SK-N-SH treated with all-trans-retinoic acid at 6 μM for 48 hours (cell line): ENCODE measurements around the gene ZNF219.
"Not testable (repeated sequence)": the region's sequence is repeated elsewhere in the genome, so short reads cannot be mapped to it uniquely, and the experiment has no call there.

Experiments
- ATAC-seq: fragments of 200-7000 bp; cut with Tn5 transposase; 3 replicates; pipeline ENCODE4 v1.9.1; 2020; ENCODE audit warnings: mild to moderate bottlenecking, moderate library complexity
- ARNTL ChIP-seq: fragments of 450-650 bp; formaldehyde crosslinking; IDR thresholded peaks from 2 replicates; pipeline ENCODE4 v1.5.0; 2020; ENCODE audit warnings: low read depth, mild to moderate bottlenecking, moderate library complexity, borderline replicate concordance
- BACH2 ChIP-seq: fragments of 250-450 bp; sonication (Bioruptor Pico); IDR thresholded peaks from 2 replicates; pipeline ENCODE4 v1.9.0; 2021; ENCODE audit warnings: mild to moderate bottlenecking, borderline replicate concordance
- CREB5 ChIP-seq: fragments of 250-450 bp; sonication (Bioruptor Pico); IDR thresholded peaks from 2 replicates; pipeline ENCODE4 v1.5.1; 2020; ENCODE audit warnings: low read depth, mild to moderate bottlenecking, moderate library complexity
- CSDC2 ChIP-seq: fragments of 250-450 bp; sonication (Bioruptor Pico); IDR thresholded peaks from 2 replicates; pipeline ENCODE4 v1.5.0; 2020; ENCODE audit warnings: mild to moderate bottlenecking, moderate library complexity
- CSRNP3 ChIP-seq: fragments of 250-450 bp; sonication (Bioruptor Pico); IDR thresholded peaks from 2 replicates; pipeline ENCODE4 v1.5.1; 2021; ENCODE audit warnings: mild to moderate bottlenecking, moderate library complexity
- ESRRG ChIP-seq: fragments of 250-450 bp; sonication (Bioruptor Pico); IDR thresholded peaks from 2 replicates; pipeline ENCODE4 v1.6.1; 2021; ENCODE audit warnings: mild to moderate bottlenecking
- GLIS3 ChIP-seq: fragments of 250-450 bp; sonication (Bioruptor Pico); IDR thresholded peaks from 2 replicates; pipeline ENCODE4 v1.5.0; 2020; ENCODE audit warnings: mild to moderate bottlenecking, moderate library complexity
- ISL1 ChIP-seq: fragments of 250-450 bp; sonication (Bioruptor Pico); IDR thresholded peaks from 2 replicates; pipeline ENCODE4 v2.1.2; 2022; ENCODE audit warnings: mild to moderate bottlenecking, moderate library complexity
- OSR1 ChIP-seq: fragments of 250-450 bp; sonication (Bioruptor Pico); IDR thresholded peaks from 2 replicates; pipeline ENCODE4 v1.8.0; 2022; ENCODE audit warnings: moderate library complexity, mild to moderate bottlenecking, inconsistent platforms
- PPARA ChIP-seq: fragments of 250-450 bp; sonication (Bioruptor Pico); IDR thresholded peaks from 2 replicates; pipeline ENCODE4 v1.5.0; 2020; ENCODE audit warnings: mild to moderate bottlenecking, borderline replicate concordance
- RARB ChIP-seq: fragments of 250-450 bp; sonication (Bioruptor Pico); IDR thresholded peaks from 2 replicates; pipeline ENCODE4 v1.8.0; 2021; ENCODE audit warnings: mild to moderate bottlenecking, moderate library complexity
- SNAI2 ChIP-seq: fragments of 250-450 bp; sonication (Bioruptor Pico); IDR thresholded peaks from 2 replicates; pipeline ENCODE4 v1.5.0; 2020; ENCODE audit warnings: mild to moderate bottlenecking, moderate library complexity
- TCF4 ChIP-seq: fragments of 250-450 bp; sonication (Bioruptor Pico); IDR thresholded peaks from 2 replicates; pipeline ENCODE4 v1.8.0; 2021; ENCODE audit warnings: mild to moderate bottlenecking, moderate library complexity, borderline replicate concordance
- TOX ChIP-seq: fragments of 250-450 bp; sonication (Bioruptor Pico); IDR thresholded peaks from 2 replicates; pipeline ENCODE4 v1.8.0; 2021; ENCODE audit warnings: mild to moderate bottlenecking, moderate library complexity, borderline replicate concordance
- TSHZ2 ChIP-seq: fragments of 250-450 bp; sonication (Bioruptor Pico); IDR thresholded peaks from 2 replicates; pipeline ENCODE4 v1.5.0; 2020; ENCODE audit warnings: mild to moderate bottlenecking, moderate library complexity
- ZC3H10 ChIP-seq: fragments of 250-450 bp; sonication (Bioruptor Pico); IDR thresholded peaks from 2 replicates; pipeline ENCODE4 v1.5.1; 2021; ENCODE audit warnings: mild to moderate bottlenecking, moderate library complexity
- ZFP3 ChIP-seq: fragments of 250-450 bp; sonication (Bioruptor Pico); IDR thresholded peaks from 2 replicates; pipeline ENCODE4 v1.5.0; 2020; ENCODE audit warnings: mild to moderate bottlenecking, moderate library complexity
- ZFP30 ChIP-seq: fragments of 450-650 bp; formaldehyde crosslinking; IDR thresholded peaks from 2 replicates; pipeline ENCODE4 v1.5.0; 2022; ENCODE audit warnings: mild to moderate bottlenecking, moderate library complexity
- ZNF565 ChIP-seq: fragments of 450-650 bp; formaldehyde crosslinking; conservative IDR thresholded peaks from 2 replicates; pipeline ENCODE4 v1.5.0; 2020; ENCODE audit warnings: low read depth, mild to moderate bottlenecking, moderate library complexity
- ZNF70 ChIP-seq: fragments of 450-650 bp; formaldehyde crosslinking; IDR thresholded peaks from 2 replicates; pipeline ENCODE4 v1.5.0; 2020; ENCODE audit warnings: mild to moderate bottlenecking, moderate library complexity
- ZNF8 ChIP-seq: fragments of 450-650 bp; formaldehyde crosslinking; IDR thresholded peaks from 2 replicates; pipeline ENCODE4 v1.5.0; 2020; ENCODE audit warnings: mild to moderate bottlenecking, moderate library complexity
- TF ChIP-seq, protein P1 (sequence below): fragments of 250-450 bp; sonication (Bioruptor Pico); IDR thresholded peaks from 2 replicates; pipeline ENCODE4 v1.8.0; 2020; ENCODE audit warnings: mild to moderate bottlenecking, moderate library complexity, borderline replicate concordance
- TF ChIP-seq, protein P2 (sequence below): fragments of 250-450 bp; sonication (Bioruptor Pico); IDR thresholded peaks from 2 replicates; pipeline ENCODE4 v1.8.0; 2021; ENCODE audit warnings: low read depth, mild to moderate bottlenecking, moderate library complexity, borderline replicate concordance

ZNF219 gene

GRCh38 chr14:21042918-21043317 is 55.5 kb downstream of the ZNF219 start:
- ATAC-seq, result no peak
- TF ChIP-seq TOX (no peak), GLIS3 (no peak), ARNTL (no peak), TSHZ2 (CRISPR knock-in tag) (no peak), RARB (CRISPR knock-in tag) (no peak), ZNF70 (CRISPR knock-in tag) (no peak), ISL1 (CRISPR knock-in tag) (no peak), ZNF8 (no peak), SNAI2 (CRISPR knock-in tag) (no peak), CSDC2 (CRISPR knock-in tag) (no peak), ZFP3 (CRISPR knock-in tag) (no peak), PPARA (CRISPR knock-in tag) (no peak), CSRNP3 (CRISPR knock-in tag) (no peak)
- TF ChIP-seq, protein P1, sequence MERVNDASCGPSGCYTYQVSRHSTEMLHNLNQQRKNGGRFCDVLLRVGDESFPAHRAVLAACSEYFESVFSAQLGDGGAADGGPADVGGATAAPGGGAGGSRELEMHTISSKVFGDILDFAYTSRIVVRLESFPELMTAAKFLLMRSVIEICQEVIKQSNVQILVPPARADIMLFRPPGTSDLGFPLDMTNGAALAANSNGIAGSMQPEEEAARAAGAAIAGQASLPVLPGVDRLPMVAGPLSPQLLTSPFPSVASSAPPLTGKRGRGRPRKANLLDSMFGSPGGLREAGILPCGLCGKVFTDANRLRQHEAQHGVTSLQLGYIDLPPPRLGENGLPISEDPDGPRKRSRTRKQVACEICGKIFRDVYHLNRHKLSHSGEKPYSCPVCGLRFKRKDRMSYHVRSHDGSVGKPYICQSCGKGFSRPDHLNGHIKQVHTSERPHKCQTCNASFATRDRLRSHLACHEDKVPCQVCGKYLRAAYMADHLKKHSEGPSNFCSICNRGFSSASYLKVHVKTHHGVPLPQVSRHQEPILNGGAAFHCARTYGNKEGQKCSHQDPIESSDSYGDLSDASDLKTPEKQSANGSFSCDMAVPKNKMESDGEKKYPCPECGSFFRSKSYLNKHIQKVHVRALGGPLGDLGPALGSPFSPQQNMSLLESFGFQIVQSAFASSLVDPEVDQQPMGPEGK, result no peak
- TF ChIP-seq, protein P2, sequence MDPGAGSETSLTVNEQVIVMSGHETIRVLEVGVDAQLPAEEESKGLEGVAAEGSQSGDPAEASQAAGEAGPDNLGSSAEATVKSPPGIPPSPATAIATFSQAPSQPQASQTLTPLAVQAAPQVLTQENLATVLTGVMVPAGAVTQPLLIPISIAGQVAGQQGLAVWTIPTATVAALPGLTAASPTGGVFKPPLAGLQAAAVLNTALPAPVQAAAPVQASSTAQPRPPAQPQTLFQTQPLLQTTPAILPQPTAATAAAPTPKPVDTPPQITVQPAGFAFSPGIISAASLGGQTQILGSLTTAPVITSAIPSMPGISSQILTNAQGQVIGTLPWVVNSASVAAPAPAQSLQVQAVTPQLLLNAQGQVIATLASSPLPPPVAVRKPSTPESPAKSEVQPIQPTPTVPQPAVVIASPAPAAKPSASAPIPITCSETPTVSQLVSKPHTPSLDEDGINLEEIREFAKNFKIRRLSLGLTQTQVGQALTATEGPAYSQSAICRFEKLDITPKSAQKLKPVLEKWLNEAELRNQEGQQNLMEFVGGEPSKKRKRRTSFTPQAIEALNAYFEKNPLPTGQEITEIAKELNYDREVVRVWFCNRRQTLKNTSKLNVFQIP, result no peak

DNA sequence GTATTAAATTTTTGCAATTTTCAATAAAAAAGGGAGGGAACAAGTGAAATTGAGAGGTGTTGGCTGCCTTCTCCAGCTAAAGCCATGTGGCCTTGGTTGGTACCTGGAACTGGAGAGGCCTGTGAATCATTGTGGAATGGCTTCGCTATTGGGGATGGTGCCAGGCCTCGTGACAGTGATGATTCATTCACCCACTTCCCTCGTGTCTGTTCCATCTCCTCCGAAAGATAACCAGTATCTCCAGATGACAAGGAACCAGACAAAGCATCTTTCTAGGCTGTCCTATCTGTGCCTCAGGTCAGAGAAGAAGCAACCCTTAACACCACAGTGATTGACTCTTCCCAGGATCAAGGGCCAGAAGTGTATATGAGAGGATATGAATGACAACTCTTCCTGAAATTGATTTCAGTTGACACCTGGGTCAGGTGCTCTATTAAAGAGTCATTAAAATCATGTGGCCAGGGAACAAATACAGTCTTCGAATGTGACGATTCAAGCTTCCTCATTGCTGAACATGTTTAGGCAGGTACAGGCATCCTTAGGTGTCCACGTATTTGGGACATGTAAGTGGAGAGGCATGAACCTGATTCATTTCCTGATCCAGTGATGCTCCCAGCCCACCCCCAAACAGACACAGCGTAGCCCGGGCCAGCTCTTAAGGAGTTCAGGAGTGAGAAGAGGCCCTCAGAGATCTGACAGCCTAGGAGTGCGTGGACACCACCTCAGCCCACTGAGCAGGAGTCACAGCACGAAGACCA is 56.6 kb downstream of the ZNF219 start, which contains the start of gene RNASE7:
TSS of gene RNASE7 (plus strand) at position 687 of the 758 bp plus-strand sequence. CDS start 631 bp downstream, outside the sequence.
- peak; percentile 25 for ATAC-seq
- TF ChIP-seq, protein P1, result no peak
- TF ChIP-seq TCF4 (CRISPR knock-in tag), result no peak
- no peak for TF ChIP-seq SNAI2 (CRISPR knock-in tag)
- TF ChIP-seq TSHZ2 (CRISPR knock-in tag), result no peak
- TF ChIP-seq CSDC2 (CRISPR knock-in tag), result no peak
- TF ChIP-seq ZC3H10, result no peak
- no peak for TF ChIP-seq GLIS3
- TF ChIP-seq BACH2 (CRISPR knock-in tag), result no peak
- TF ChIP-seq ESRRG (CRISPR knock-in tag), result no peak
- TF ChIP-seq CSRNP3 (CRISPR knock-in tag), result no peak
- TF ChIP-seq ZNF70 (CRISPR knock-in tag), result no peak
- no peak for TF ChIP-seq ZFP30 (CRISPR knock-in tag)
- TF ChIP-seq ARNTL, result no peak
- TF ChIP-seq ZNF8, result no peak
- TF ChIP-seq ZNF565, result no peak
- TF ChIP-seq PPARA (CRISPR knock-in tag), result no peak
- no peak for TF ChIP-seq ISL1 (CRISPR knock-in tag)
- no peak for TF ChIP-seq ZFP3 (CRISPR knock-in tag)
- TF ChIP-seq OSR1 (CRISPR knock-in tag), result no peak
- TF ChIP-seq CREB5 (CRISPR knock-in tag), result no peak

- ATAC-seq, result not testable (repeated sequence)
Measured at GRCh38 chr14:21040941-21041340, 57.5 kb downstream of the ZNF219 start.
